ENCODE results near the gene OPN3. TPM values are rescaled to one million over a fixed set of nuclear protein-coding genes. Genes with fewer than 3 reads are reported as not detected.
A peak's percentile ranks its signal among the peaks of the same experiment; 100 is the strongest.

OPN3 gene, protein sequence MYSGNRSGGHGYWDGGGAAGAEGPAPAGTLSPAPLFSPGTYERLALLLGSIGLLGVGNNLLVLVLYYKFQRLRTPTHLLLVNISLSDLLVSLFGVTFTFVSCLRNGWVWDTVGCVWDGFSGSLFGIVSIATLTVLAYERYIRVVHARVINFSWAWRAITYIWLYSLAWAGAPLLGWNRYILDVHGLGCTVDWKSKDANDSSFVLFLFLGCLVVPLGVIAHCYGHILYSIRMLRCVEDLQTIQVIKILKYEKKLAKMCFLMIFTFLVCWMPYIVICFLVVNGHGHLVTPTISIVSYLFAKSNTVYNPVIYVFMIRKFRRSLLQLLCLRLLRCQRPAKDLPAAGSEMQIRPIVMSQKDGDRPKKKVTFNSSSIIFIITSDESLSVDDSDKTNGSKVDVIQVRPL
- 18.9 and 19.8 TPM in 2 replicates for total RNA-seq (2014; rRNA removed; shearing (Covaris generic))
- 10.7 and 14.3 TPM in 2 replicates for total RNA-seq (2022)
- Bru-seq, nascent RNA: percentile 51 among the genes with signal in this experiment
- percentile 53 among the genes with signal in this experiment for BruChase-seq, experiment 1, labeled RNA remaining after a 6-hour chase
- percentile 53 among the genes with signal in this experiment for BruChase-seq, experiment 2, labeled RNA remaining after a 2-hour chase
- long read RNA-seq, transcript OPN3-206 (3 exons, 1,816 nt): major isoform, 37 of 78 reads
- long read RNA-seq, transcript OPN3-201 (4 exons, 2,620 nt): minor isoform, 31 of 78 reads
- long read RNA-seq, partial matches to known transcripts: 0 of 78 reads
- long read RNA-seq, other reads (novel, unspliced or antisense): 6 of 78 reads

DNA sequence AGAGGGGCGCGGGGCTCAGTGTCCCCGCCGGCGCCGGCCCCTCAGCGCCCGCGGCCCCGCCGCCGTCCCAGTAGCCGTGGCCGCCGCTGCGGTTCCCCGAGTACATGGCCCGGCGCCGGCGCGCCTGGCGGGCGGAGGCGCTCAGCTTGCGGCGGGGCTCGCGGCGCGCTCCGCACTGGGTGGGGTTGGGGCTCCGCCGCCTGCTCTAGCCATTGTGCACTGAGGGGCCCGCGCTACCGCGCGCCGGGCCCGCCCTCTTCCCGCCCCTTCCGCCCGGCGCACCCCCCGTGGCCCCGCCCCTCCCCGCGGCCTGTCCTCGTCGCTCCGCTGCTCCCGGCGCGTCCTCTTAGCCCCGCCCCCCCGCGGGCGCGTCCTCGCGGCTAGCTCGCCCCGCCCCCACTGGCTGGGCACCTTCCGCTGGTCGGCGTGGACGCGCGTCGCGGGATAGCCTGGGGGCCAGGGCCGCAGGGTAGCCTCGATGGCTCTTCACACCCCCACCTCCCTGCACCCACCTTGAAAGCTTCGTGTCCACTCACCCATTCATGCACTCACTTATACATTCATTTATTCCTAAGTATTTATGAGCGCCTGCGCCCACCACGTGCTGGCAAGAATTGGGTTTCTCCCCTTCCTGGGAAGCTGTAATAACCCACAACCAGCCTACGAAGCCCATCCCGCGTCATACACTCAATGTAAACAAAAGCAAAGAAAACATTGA, at the start of gene OPN3, which contains the start of gene CHML:
TSS of gene OPN3 (minus strand) at position 221 of the 718 bp plus-strand sequence. CDS start at position 106, 115 bp downstream.
TSS of gene CHML (minus strand) at position 221 of the 718 bp plus-strand sequence. CDS start 4,603 bp downstream, outside the sequence.
- Histone ChIP-seq H3K4me3 (ENCODE audit: low read depth, low read length, poor library complexity, severe bottlenecking) (peak within 1 kb of the TSS; percentile 98), H4K20me1 (ENCODE audit: insufficient read depth, low read length) (no peaks in the 10 kb centered on the region), H3K79me2 (ENCODE audit: insufficient read depth, low read depth, low read length) (peaks cover 16% of the 10 kb centered on the region; the same call in 1 of the 2 replicates), H3K27ac (ENCODE audit: low read depth, low read length, poor library complexity, severe bottlenecking) (peak within 1 kb of the TSS; percentile 21), H3K4me1 (ENCODE audit: insufficient read depth, low read length, poor library complexity, severe bottlenecking) (peaks cover 35% of the 10 kb centered on the region), H3K4me2 (ENCODE audit: low read length) (peak within 1 kb of the TSS; percentile 93), H3K9me2 (ENCODE audit: insufficient read depth, low read length) (no peaks in the 10 kb centered on the region), H2AFZ (ENCODE audit: low read length) (peak within 1 kb of the TSS; percentile 85), H3K9me3 (ENCODE audit: low read length) (no peaks in the 10 kb centered on the region), H3K36me3 (ENCODE audit: insufficient read depth, low read length) (peaks cover 4% of the 10 kb centered on the region)
- TF ChIP-seq, protein P1, sequence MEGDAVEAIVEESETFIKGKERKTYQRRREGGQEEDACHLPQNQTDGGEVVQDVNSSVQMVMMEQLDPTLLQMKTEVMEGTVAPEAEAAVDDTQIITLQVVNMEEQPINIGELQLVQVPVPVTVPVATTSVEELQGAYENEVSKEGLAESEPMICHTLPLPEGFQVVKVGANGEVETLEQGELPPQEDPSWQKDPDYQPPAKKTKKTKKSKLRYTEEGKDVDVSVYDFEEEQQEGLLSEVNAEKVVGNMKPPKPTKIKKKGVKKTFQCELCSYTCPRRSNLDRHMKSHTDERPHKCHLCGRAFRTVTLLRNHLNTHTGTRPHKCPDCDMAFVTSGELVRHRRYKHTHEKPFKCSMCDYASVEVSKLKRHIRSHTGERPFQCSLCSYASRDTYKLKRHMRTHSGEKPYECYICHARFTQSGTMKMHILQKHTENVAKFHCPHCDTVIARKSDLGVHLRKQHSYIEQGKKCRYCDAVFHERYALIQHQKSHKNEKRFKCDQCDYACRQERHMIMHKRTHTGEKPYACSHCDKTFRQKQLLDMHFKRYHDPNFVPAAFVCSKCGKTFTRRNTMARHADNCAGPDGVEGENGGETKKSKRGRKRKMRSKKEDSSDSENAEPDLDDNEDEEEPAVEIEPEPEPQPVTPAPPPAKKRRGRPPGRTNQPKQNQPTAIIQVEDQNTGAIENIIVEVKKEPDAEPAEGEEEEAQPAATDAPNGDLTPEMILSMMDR (conservative IDR thresholded peaks at IDR 0.05; ENCODE audit: low read length): no peak
- TF ChIP-seq EZH2phosphoT487 (IDR thresholded peaks at IDR 0.05; ENCODE audit: borderline replicate concordance, low read depth, low read length): no peak
- DNase-seq (ENCODE audit: low spot score): peak; percentile 89
- POLR2A ChIA-PET: interaction anchor here (0.5 to 1.9 kb wide), 12 partner anchors 11 to 207 kb away, joined by 3 to 6 read pairs (median 4); partner anchors contain the start of gene KMO
- no TSS peak for BruUV-seq (replicated peaks)
- intact Hi-C loops (cut with micrococcal nuclease; ENCODE audit: unreplicated experiment): loop anchor here (2.0 kb wide), 1 partner anchor 208 kb away; the partner anchor contains the start of gene EXO1
- CTCF ChIA-PET (ENCODE audit: unreplicated experiment): no interaction called here

DNA sequence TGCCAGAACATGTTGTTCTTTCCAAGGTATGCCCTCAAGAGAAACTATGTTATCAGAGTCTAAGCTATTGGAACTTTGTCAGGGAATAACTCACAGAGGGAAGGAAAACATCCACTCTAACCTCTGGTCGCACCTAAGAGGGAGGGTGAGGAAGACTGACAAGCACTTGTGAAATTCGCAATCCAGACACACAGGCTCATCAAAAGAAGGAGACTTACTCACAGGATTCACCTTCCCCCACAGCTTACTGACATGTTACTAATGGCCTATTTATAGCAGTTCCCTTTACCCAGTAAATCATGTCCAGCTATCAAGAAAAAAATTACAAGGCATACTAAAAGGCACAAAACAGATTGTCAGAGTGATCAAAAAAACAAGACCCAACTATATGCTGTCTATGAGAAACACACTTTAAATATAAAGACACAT, 48.8 kb upstream of the OPN3 start:
- intact Hi-C loops (cut with micrococcal nuclease; ENCODE audit: unreplicated experiment): no loop called here
- H3K4me3 ChIP-seq (ENCODE audit: low read depth, low read length, poor library complexity, severe bottlenecking): no peak overlapping the region
- no peaks in the 10 kb centered on the region for H3K4me1 ChIP-seq (ENCODE audit: insufficient read depth, low read length, poor library complexity, severe bottlenecking)
- no TSS peak for BruUV-seq (replicated peaks)
- no peaks in the 10 kb centered on the region for H3K79me2 ChIP-seq (ENCODE audit: insufficient read depth, low read depth, low read length)
- H3K4me2 ChIP-seq (ENCODE audit: low read length): no peak overlapping the region
- POLR2A ChIA-PET: interaction anchor here (0.8 kb wide), 1 partner anchor 79 kb away, joined by 3 read pairs; no protein-coding TSS in a partner anchor
- H3K9me3 ChIP-seq (ENCODE audit: low read length): no peaks in the 10 kb centered on the region
- H2AFZ ChIP-seq (ENCODE audit: low read length): no peak overlapping the region
- H3K9me2 ChIP-seq (ENCODE audit: insufficient read depth, low read length): no peaks in the 10 kb centered on the region
- TF ChIP-seq, protein P1 (conservative IDR thresholded peaks at IDR 0.05; ENCODE audit: low read length): no peak
- TF ChIP-seq EZH2phosphoT487 (IDR thresholded peaks at IDR 0.05; ENCODE audit: borderline replicate concordance, low read depth, low read length): no peak
- no peaks in the 10 kb centered on the region for H3K36me3 ChIP-seq (ENCODE audit: insufficient read depth, low read length)
- no peak for DNase-seq (ENCODE audit: low spot score)
- CTCF ChIA-PET (ENCODE audit: unreplicated experiment): no interaction called here
- H4K20me1 ChIP-seq (ENCODE audit: insufficient read depth, low read length): no peaks in the 10 kb centered on the region
- H3K27ac ChIP-seq (ENCODE audit: low read depth, low read length, poor library complexity, severe bottlenecking): no peak overlapping the region
